Measurements from ENCODE around the gene UBR3. TPM values are rescaled to one million over a fixed set of nuclear protein-coding genes. Genes with fewer than 3 reads are reported as not detected.

Gene UBR3
- total RNA-seq, 1 donor from 2014 or later = 29.5 TPM

DNA sequence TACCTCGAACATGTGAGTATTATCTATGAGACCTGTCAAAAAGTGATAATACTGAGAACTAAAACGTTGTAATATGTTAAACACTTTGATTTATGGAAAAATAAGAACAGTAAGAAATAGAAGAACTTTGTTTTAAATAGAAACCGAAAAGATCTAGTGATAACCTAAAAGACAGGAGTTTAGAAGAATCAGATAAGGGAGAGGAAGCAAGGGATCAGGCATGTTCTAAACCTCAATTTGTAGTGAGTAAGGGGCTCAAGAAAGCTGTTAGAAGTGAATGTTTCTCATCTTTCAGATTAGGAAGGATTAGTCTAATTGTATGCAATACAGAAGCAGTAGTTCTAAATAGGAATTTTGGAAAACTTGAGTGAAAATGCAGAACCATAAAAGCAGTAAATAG is 182.0 kb downstream of the UBR3 start:
- H3K27ac Mint-ChIP-seq (ENCODE audit: unreplicated experiment) = no peak overlapping the region
- no peak for TF ChIP-seq CTCF (conservative IDR thresholded peaks at IDR 0.05)
- no peaks in the 10 kb centered on the region for H3K27me3 Mint-ChIP-seq (ENCODE audit: low read depth)
- DNase-seq (ENCODE audit: low read depth, low spot score) = no peak
- H3K9me3 Mint-ChIP-seq = no peaks in the 10 kb centered on the region
- H3K4me3 Mint-ChIP-seq = no peak overlapping the region
- peaks cover 4% of the 10 kb centered on the region for H3K4me1 Mint-ChIP-seq
- H3K36me3 Mint-ChIP-seq (ENCODE audit: low read depth) = peaks cover 4% of the 10 kb centered on the region

DNA sequence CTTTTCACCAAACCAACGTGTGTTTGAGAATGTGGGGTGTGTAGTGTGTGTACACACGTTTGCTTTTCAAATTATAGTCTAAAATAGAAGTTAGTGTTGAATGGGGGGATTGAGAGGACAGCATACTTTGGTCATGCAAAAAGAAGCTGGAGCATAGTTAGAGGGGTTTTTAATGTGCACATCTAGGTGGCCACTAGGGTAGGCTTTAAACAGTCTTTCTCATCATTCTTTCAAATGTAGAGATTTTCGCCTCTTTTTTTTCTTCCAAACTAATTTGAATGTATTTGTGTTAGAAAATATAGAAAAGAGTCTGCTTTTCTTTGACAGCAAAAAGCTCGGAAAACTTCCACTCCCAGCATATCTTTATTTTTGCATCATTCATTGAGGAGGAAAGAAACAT is 185.5 kb downstream of the UBR3 start:
- peaks cover 4% of the 10 kb centered on the region for H3K4me1 Mint-ChIP-seq
- no peaks in the 10 kb centered on the region for H3K27me3 Mint-ChIP-seq (ENCODE audit: low read depth)
- no peaks in the 10 kb centered on the region for H3K9me3 Mint-ChIP-seq
- H3K36me3 Mint-ChIP-seq (ENCODE audit: low read depth) = no peaks in the 10 kb centered on the region
- no peak overlapping the region for H3K27ac Mint-ChIP-seq (ENCODE audit: unreplicated experiment)
- no peak for TF ChIP-seq CTCF (conservative IDR thresholded peaks at IDR 0.05)
- no peak for DNase-seq (ENCODE audit: low read depth, low spot score)
- H3K4me3 Mint-ChIP-seq = no peak overlapping the region

DNA sequence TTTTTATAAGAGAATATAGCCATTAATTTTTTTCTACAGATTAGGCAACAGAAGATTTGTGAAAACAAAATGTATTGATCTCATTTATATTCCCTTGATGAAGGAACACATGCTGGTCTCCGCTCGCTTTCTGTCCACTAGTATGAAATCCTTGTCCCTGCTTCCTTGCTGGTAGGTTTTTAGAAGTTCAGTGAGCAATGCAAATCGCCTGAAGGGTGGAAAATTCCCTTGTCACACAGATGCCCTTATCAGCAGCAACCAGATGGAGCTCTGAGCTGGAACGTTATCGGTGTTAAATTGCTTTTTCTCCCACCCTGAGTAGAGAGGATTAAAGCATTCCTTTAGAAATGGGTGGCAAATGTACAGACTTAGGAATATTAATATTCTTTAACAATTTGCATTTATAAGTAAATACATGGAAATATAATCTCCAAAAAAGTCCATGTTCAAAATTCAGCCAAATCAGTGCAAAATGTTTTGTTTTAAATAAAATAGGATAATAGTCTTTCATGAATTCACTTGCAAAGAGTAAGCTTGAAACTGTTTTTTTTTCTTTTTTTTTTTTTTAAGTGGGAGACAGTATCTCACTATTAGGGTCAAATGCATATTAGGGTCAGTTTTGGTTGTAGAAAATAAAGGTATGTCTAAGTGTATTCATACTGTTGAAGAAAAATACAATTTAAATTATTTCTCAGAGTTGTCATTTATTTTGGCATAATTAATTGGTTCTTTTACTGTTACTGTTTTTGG is 186.7 kb downstream of the UBR3 start:
- H3K36me3 Mint-ChIP-seq (ENCODE audit: low read depth) = peaks cover 4% of the 10 kb centered on the region
- no peak overlapping the region for H3K27ac Mint-ChIP-seq (ENCODE audit: unreplicated experiment)
- H3K27me3 Mint-ChIP-seq (ENCODE audit: low read depth) = no peaks in the 10 kb centered on the region
- no peak for DNase-seq (ENCODE audit: low read depth, low spot score)
- peaks cover 4% of the 10 kb centered on the region for H3K4me1 Mint-ChIP-seq
- H3K4me3 Mint-ChIP-seq = no peak overlapping the region
- no peak for TF ChIP-seq CTCF (conservative IDR thresholded peaks at IDR 0.05)
- H3K9me3 Mint-ChIP-seq = no peaks in the 10 kb centered on the region

DNA sequence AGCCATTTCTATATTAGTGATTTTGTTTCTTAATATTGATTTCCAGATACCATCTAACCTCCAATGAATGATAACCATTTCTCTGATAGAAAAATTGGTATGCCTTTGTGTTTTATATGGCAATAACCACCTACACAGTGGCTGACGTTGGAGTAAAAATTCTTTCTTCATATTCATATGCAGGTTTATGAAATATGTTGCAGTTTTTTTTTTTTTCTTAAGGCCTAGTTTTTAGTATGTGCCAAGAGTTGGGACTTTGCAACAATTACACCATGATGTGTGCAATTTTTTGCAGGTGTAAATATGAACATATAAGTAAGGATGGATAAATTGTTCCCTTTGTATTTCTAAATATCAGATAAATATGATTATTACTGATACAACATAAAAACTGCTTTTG is 187.5 kb downstream of the UBR3 start:
- peaks cover 4% of the 10 kb centered on the region for H3K4me1 Mint-ChIP-seq
- no peaks in the 10 kb centered on the region for H3K9me3 Mint-ChIP-seq
- peaks cover 4% of the 10 kb centered on the region for H3K36me3 Mint-ChIP-seq (ENCODE audit: low read depth)
- H3K27ac Mint-ChIP-seq (ENCODE audit: unreplicated experiment) = no peak overlapping the region
- no peak overlapping the region for H3K4me3 Mint-ChIP-seq
- no peak for TF ChIP-seq CTCF (conservative IDR thresholded peaks at IDR 0.05)
- DNase-seq (ENCODE audit: low read depth, low spot score) = no peak
- H3K27me3 Mint-ChIP-seq (ENCODE audit: low read depth) = no peaks in the 10 kb centered on the region

GRCh38 chr2:170017860-170018532 is 190.7 kb downstream of the UBR3 start:
- Mint-ChIP-seq H3K36me3 (ENCODE audit: low read depth) (peaks cover 12% of the 10 kb centered on the region), H3K4me3 (no peak overlapping the region), H3K27ac (ENCODE audit: unreplicated experiment) (no peak overlapping the region), H3K9me3 (no peaks in the 10 kb centered on the region), H3K27me3 (ENCODE audit: low read depth) (no peaks in the 10 kb centered on the region), H3K4me1 (peaks cover 4% of the 10 kb centered on the region)
- no peak for DNase-seq (ENCODE audit: low read depth, low spot score)
- TF ChIP-seq CTCF (conservative IDR thresholded peaks at IDR 0.05) = no peak
